HG03025 (cell line): ENCODE measurements around the gene SPATS2.

ENCODE experiments used
- ATAC-seq: cut with Tn5 transposase; IDR thresholded peaks from one replicate; pipeline ENCODE4 v1.9.1; 2021; ENCODE audit warnings: mild to moderate bottlenecking, moderate library complexity; ENCODE audit not compliant: unreplicated experiment, low FRiP score

The SPATS2 gene

DNA sequence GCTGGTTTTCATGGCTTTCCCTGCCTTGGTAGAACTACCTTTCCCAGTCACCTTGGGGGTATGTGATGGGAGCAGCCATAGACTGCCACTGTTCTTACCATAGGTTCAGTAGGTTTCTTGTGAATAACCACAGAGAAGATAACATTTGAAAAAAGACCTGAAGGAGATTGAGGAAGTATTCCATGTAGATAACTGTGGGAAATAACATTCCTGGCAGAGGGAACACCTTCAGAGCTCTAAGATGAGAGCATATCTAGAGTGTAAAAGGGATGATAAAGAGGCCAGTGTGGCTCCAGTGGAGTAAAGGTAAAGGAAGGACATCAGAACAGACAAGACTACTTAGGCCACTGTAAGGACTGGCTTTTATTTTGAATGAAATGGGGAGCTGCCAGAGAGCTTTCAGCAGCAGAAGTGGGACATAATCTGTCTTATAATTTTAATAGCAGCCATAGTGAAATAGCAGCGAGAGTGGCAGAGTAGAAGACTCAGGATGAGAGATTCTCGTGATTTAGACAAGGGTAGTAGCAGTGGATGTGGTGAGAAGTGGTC lies 88.9 kb downstream of the SPATS2 start:
- ATAC-seq: no peak

DNA sequence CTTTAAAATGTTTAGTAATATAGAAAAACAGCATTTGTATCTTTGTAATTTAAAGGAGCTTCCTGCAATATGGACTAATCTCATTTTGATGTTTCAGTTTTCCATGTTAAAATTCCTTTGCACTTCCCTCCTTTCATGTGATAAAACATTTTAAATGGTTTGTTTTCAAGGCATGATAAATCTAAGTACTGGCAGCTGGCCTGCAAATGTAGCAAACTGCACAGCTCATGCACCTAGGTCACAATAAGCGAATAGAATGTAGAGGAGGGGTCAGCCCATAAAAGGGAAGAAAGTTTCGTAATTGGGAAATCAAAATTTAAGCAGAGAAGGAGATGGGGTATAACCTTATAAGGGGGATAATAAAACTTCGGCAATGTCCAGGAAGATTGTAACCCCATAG lies 91.6 kb downstream of the SPATS2 start:
- ATAC-seq: no peak

DNA sequence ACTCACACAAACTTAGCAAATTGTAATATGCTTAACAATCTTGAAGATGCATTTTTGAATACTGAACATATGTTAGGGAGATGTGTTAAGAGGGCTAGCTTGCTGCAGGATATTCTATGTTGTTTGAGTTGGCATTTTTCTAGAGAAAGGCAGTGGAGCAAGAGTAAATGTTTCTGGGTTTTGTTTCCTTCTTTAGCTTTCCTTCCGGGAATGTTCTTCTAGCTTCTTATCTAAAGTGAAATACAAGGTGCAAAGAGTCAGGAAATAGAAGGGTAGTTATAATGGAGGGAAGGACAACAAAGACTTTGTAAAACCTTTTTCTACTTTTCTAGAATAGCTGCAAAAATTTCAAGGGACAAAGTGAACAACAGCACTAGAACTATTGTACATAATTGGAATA lies 94.0 kb downstream of the SPATS2 start:
- ATAC-seq: no peak

- ATAC-seq: no peak
These were observed 95.0 kb downstream of the SPATS2 start for GRCh38 chr12:49462083-49462744.

GRCh38 chr12:49465132-49465531 lies 97.9 kb downstream of the SPATS2 start:
- no peak for ATAC-seq

DNA sequence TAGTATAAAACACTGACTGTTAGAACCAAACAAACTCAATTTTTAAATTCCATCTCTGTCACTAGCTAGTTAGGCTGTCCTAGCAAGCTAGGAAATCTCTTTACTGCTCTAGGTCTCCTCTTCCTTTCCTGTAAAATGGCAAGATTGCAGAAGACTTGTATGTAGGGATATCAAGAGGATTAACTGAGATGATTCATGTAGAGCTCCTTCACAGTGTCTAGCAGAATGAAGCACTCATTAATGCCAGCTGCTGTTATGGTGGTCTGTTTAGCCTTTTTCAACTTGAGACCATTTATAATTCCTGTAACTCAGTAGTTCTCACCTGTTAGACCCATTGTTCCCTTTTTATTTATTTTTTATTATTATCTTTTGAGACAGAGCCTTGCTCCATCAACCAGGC lies 103.7 kb downstream of the SPATS2 start:
- no peak for ATAC-seq

DNA sequence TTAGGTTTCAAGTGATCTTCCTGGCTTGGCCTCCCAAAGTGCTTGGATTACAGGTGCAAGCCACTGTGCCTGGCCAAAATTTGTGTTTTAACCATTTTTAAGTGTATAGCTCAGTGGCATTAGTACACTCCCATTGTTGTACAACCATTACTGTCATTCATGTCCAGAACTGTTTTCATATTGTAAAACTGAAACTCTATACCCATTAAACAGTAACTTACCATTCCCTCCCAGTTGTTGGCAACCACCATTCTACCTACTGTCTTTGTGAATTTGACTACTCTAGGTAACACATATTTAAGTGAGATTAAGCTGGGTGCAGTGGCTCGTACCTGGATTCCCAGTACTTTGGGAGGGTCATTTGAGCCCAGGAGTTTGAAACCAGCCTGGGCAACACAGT lies 104.3 kb downstream of the SPATS2 start:
- no peak for ATAC-seq

DNA sequence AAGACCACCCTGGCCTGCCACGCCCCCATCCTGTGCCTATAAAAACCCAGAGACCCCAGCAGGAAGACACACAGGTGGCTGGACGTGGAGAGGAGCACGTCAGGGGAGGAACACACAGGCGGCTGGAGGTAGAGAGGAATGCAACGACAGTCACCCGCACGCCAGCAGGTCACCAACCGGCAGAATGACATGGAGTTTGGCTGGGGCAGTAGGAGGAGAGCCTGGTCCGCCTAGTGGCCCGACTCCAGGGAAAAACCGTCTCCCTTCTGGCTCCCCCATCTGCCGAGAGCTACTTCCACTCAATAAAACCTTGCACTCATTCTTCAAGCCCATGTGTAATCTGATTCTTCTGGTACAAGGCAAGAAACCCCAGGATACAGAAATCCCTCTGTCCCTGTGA lies 108.8 kb downstream of the SPATS2 start:
- ATAC-seq: no peak

DNA sequence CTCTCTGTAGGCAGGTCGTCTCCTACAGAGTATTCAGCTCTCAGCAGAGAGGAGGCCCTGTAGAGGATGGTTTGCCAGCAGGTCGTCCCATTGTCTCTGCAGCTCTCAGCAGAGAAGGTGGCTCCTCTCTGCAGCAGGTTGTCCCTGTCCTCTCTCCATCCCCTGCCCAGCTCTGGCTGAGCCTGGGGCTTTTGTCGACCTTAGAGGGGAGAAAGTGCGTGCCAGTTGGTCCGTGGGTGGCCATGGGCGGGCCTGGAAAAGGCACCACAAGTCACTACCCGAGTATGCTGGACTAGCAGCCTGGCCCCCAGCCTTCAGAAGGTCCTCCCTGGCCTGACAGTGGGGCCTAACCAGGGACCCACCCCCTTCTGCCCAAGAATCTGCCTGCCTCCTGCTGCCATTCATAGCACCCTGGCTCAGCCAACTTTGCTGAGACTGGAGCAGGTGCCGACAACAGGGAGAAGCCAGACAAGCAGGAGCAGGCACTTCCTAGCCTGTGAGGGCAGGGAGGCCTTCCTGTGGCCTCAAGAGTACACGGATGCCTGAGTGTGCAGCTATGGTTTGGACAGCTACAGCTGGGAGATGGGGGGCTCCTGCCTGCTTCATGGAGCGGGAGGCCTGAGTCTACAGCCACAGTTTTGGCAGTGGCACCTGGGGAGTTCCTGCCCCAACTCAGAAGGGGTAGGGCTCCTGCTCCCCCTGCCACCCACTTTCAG lies 111.8 kb downstream of the SPATS2 start:
- no peak for ATAC-seq

- no peak for ATAC-seq
These were observed 115.1 kb downstream of the SPATS2 start for GRCh38 chr12:49482095-49483051.

DNA sequence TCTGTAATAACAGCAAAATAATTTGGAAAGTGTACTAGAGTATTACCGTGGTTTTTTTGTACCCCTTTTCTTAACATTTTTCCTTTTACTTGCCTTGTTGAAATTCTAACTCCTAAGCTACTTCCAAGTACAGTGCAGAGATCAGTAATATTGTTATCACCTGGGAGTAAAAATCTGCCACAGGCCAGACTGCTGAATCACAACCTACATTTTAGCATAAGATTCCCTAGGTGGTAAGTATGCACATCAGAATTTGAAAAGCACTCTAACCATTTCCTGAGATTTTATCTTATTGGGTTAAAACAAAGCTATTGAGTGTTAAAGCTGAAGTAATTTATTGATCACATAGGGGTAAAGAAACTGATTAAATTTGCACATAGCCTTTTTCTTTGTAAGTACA lies 116.4 kb downstream of the SPATS2 start:
- no peak for ATAC-seq

GRCh38 chr12:49487605-49488004 lies 120.3 kb downstream of the SPATS2 start:
- ATAC-seq: no peak

GRCh38 chr12:49489154-49489553 lies 121.9 kb downstream of the SPATS2 start:
- no peak for ATAC-seq

GRCh38 chr12:49489720-49490119 lies 122.5 kb downstream of the SPATS2 start:
- ATAC-seq: no peak

DNA sequence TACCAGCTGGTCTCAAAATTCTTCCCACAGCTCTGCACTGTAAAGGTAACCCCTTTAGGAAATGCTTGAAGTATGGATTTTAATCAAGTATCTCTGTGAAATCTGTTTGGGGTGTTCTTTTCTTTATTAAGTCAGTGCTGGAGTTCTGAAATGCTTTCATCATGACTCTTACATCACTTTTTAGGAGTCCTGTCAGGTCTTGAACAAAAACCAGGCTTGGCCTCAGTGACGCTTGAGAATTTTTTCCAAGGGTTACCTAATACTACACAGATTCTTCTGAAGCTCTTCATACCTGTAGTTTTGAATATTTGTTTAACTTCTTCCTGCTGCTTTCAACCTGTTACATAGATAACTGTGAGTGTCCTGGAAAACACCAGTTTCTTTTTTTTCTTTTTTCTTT lies 124.6 kb downstream of the SPATS2 start:
- no peak for ATAC-seq

DNA sequence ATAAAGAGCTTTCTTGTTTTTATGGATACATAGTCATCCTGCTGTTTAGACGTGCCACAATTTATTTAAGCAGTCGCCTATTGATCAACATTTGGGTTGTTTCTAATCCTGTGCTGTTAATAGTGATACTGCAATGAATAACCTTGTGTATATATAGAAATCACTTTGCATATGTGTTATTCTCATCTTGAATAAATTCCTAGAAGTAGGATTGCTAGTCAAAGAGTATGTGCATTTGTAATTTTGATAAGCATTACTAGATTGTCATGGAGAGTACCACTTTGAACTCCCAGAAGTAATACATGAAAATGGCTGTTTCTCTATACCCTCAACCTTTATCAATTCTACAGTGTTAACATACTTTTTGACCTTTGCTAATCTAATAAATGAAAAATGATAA lies 126.6 kb downstream of the SPATS2 start:
- ATAC-seq: no peak

DNA sequence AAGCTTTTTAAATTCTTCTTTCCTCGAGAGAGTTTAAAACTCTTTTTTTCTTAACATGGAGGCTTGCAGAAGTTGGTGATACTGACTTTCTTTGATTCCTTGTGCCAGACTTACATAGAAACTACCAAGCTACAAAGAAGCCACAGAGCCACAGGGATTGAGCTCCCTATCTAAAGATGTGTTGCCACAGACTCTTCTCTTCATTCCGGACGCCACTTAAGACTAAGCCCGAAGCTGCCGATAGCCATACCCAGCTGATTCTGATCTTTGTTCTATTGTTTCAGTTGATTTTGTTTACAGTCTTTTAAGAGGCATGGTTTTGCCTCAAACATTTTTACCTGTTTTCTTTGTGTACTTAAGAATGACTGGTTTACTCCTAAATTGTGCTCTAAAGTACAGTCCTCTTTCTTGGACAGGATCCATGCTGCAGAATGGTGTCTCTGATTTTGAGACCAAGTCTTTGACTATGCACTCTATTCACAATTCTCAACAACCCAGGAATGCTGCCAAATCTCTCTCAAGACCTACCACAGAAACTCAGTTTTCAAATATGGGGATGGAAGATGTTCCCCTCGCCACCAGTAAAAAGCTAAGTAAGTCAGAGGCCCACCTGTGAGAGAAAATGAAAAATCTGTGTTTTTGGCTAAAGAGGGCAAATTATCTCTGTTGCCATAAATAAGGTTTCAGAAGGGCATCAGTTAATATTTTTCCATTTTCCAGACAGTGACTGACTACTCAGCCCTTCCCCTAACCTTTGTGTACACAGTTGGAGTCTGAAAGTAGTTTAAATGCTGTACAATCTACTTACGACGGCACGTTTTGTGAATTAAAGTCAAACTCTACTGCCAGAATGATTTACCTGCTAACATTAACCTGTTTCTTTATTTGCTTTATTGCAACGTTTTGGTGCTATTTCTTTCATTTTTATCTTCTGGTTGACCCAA lies 129.4 kb downstream of the SPATS2 start:
- no peak for ATAC-seq

DNA sequence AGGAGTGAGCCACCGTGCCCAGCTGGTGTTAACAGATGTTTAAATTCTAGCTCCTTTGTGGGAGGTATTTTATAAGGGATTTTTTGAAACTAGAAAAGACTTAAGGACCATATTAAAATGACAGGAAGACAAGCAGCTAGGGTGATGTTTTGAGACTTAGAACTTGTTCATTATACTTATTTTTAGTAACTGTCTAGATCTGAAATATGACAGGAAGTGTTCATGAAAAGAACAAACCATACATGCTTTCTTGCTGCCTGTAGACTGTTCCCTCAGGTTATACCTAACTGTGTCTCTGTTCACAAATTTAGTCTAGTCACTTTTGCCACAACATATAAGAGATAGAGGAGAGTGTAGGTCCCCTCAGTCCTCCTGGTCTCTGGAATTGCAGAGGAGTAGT lies 134.6 kb downstream of the SPATS2 start:
- no peak for ATAC-seq

- no peak for ATAC-seq
These were observed 135.3 kb downstream of the SPATS2 start for GRCh38 chr12:49502590-49502989.

GRCh38 chr12:49503674-49504180 lies 136.5 kb downstream of the SPATS2 start:
- ATAC-seq: no peak
